GM12892 (cell line): ENCODE results near the gene PRUNE2.

Experiments
- POLR2A ChIP-seq: IDR thresholded peaks from 2 replicates; pipeline ENCODE4 v1.6.1; 2011; ENCODE audit warnings: low read depth, low read length, control low read depth
- POLR2AphosphoS5 ChIP-seq: IDR thresholded peaks from 2 replicates; pipeline ENCODE4 v1.6.1; 2011; ENCODE audit warnings: low read depth, low read length, control low read depth
- TAF1 ChIP-seq: IDR thresholded peaks from 2 replicates; pipeline ENCODE4 v1.6.1; 2011; ENCODE audit warnings: low read depth, mild to moderate bottlenecking, control low read depth, low read length, borderline replicate concordance

DNA sequence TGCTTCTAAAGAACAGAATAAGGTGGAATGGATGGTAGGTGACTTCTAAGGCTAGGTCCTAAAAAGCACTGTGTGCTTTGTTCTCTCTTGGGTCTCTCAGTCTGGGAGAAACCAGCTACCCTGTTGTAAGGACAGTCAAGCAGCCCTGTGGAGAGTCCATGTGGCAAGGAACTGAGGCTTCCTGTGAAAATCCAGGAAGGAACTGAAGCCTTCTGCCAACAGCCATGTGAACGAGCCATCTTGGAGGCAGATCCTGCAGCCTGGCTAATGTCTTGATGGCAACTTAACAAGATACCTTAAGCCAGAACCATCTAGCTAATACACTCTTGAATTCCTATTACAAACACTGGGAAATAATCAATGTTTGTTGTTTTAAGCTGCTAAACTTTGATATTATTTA is 241.8 kb downstream of the PRUNE2 start:
- TF ChIP-seq POLR2A (no peak), POLR2AphosphoS5 (no peak), TAF1 (no peak)
